Lower leg skin (tissue), 3 donors: ENCODE results near the gene NMT1.

Experiments used
- POLR2A ChIP-seq, 2 donors: fragments of 450-650 bp; IDR thresholded peaks; one replicate each; pipeline ENCODE4 v1.6.1; 2016 to 2017; ENCODE audit warnings: antibody characterized with exemption in 2 of 2, mild to moderate bottlenecking in 1 of 2, moderate library complexity in 1 of 2
- TF ChIP-seq, protein P1 (sequence below), 3 donors: fragments of 450-650 bp; IDR thresholded peaks; one replicate each; pipeline ENCODE4 v1.5.1; 2016; ENCODE audit warnings: antibody characterized with exemption in 3 of 3, mild to moderate bottlenecking in 3 of 3, moderate library complexity in 2 of 3

DNA sequence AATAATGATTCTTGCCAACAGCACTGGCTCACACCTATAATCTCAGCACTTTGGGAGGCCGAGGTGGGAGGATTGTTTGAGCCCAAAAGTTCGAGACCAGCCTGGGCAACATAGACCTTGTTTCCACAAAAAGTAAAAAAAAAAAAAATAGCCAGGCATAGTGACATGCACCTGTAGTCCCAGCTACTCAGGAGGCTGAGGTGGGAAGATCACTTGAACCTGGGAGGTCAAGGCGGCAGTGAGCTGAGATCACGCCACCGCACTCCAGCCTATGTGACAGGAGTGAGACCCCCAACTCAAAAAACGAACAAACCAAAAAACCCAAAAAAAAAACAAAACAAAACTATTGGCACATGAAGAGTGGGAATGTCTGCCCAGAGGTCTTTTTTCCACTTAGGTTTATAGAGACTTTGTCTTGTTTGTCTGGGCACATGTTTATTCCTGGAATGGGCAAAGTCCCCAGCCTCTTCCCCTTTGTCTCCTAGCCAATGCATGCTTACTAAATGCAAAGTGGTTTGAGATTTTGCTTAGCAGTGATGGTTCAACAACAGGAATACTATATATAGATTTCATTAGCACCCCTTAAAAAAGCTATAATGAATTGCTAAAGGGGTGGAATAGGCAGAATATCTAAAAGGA is 25.9 kb downstream of the NMT1 start:
- TF ChIP-seq, protein P1, sequence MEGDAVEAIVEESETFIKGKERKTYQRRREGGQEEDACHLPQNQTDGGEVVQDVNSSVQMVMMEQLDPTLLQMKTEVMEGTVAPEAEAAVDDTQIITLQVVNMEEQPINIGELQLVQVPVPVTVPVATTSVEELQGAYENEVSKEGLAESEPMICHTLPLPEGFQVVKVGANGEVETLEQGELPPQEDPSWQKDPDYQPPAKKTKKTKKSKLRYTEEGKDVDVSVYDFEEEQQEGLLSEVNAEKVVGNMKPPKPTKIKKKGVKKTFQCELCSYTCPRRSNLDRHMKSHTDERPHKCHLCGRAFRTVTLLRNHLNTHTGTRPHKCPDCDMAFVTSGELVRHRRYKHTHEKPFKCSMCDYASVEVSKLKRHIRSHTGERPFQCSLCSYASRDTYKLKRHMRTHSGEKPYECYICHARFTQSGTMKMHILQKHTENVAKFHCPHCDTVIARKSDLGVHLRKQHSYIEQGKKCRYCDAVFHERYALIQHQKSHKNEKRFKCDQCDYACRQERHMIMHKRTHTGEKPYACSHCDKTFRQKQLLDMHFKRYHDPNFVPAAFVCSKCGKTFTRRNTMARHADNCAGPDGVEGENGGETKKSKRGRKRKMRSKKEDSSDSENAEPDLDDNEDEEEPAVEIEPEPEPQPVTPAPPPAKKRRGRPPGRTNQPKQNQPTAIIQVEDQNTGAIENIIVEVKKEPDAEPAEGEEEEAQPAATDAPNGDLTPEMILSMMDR (IDR thresholded peaks at IDR 0.05): no peak
- no peak for TF ChIP-seq POLR2A (IDR thresholded peaks at IDR 0.05)
